ENCODE results near the gene HIVEP1.
"Not testable (repeated sequence)": the region's sequence is repeated elsewhere in the genome, so short reads cannot be mapped to it uniquely, and the experiment has no call there.

The HIVEP1 gene

GRCh38 chr6:12084681-12085080, 72.6 kb downstream of the HIVEP1 start:
- no peak for DNase-seq (ENCODE audit: low spot score)

GRCh38 chr6:12088531-12088930, 76.4 kb downstream of the HIVEP1 start:
- no peak for DNase-seq (ENCODE audit: low spot score)

GRCh38 chr6:12090714-12091113, 78.6 kb downstream of the HIVEP1 start:
- DNase-seq (ENCODE audit: low spot score) = no peak

GRCh38 chr6:12092762-12093161, 80.7 kb downstream of the HIVEP1 start:
- no peak for DNase-seq (ENCODE audit: low spot score)

- no peak for DNase-seq (ENCODE audit: low spot score)
Measured at GRCh38 chr6:12094689-12095088, 82.6 kb downstream of the HIVEP1 start.

GRCh38 chr6:12096342-12096741, 84.2 kb downstream of the HIVEP1 start:
- DNase-seq (ENCODE audit: low spot score) = no peak

GRCh38 chr6:12097791-12098190, 85.7 kb downstream of the HIVEP1 start:
- DNase-seq (ENCODE audit: low spot score) = no peak

GRCh38 chr6:12099623-12100338, 87.7 kb downstream of the HIVEP1 start:
- DNase-seq (ENCODE audit: low spot score) = no peak

GRCh38 chr6:12101048-12101447, 88.9 kb downstream of the HIVEP1 start:
- DNase-seq (ENCODE audit: low spot score) = no peak

- no peak for DNase-seq (ENCODE audit: low spot score)
Measured at GRCh38 chr6:12101653-12102312, 89.7 kb downstream of the HIVEP1 start.

GRCh38 chr6:12102350-12102749, 90.2 kb downstream of the HIVEP1 start:
- DNase-seq (ENCODE audit: low spot score) = no peak

- no peak for DNase-seq (ENCODE audit: low spot score)
Measured at GRCh38 chr6:12103158-12103557, 91.0 kb downstream of the HIVEP1 start.

GRCh38 chr6:12105271-12105670, 93.2 kb downstream of the HIVEP1 start:
- no peak for DNase-seq (ENCODE audit: low spot score)

- DNase-seq (ENCODE audit: low spot score) = not testable (repeated sequence)
Measured at GRCh38 chr6:12108376-12108775, 96.3 kb downstream of the HIVEP1 start.

GRCh38 chr6:12110523-12111362, 98.6 kb downstream of the HIVEP1 start:
- DNase-seq (ENCODE audit: low spot score) = no peak

GRCh38 chr6:12111363-12111670, 99.2 kb downstream of the HIVEP1 start:
- DNase-seq (ENCODE audit: low spot score) = no peak

GRCh38 chr6:12112540-12113189, 100.6 kb downstream of the HIVEP1 start:
- DNase-seq (ENCODE audit: low spot score) = no peak

GRCh38 chr6:12113190-12113577, 101.1 kb downstream of the HIVEP1 start:
- DNase-seq (ENCODE audit: low spot score) = no peak

GRCh38 chr6:12114055-12114503, 102.0 kb downstream of the HIVEP1 start:
- no peak for DNase-seq (ENCODE audit: low spot score)

GRCh38 chr6:12115001-12115400, 102.9 kb downstream of the HIVEP1 start:
- DNase-seq (ENCODE audit: low spot score) = no peak

- no peak for DNase-seq (ENCODE audit: low spot score)
Measured at GRCh38 chr6:12115492-12115891, 103.4 kb downstream of the HIVEP1 start.

GRCh38 chr6:12116264-12116800, 104.2 kb downstream of the HIVEP1 start:
- no peak for DNase-seq (ENCODE audit: low spot score)
